K562 (cell line): Measurements from ENCODE around the gene BORCS8. TPM values are rescaled to one million over a fixed set of nuclear protein-coding genes. Genes with fewer than 3 reads are reported as not detected.
A peak's percentile ranks its signal among the peaks of the same experiment; 100 is the strongest.

Source experiments
- ATF1 ChIP-seq, 2 experiments: fragments of 450-650 bp in 1 of 2; IDR thresholded peaks; 2 replicates each; pipeline ENCODE4 v1.6.1; 2016; ENCODE audit warnings: missing compliant biosample characterization in 1 of 2, missing genetic modification characterization in 1 of 2
- BRD9 ChIP-seq: fragments of 450-650 bp; IDR thresholded peaks from 2 replicates; pipeline ENCODE4 v1.6.1; 2018; ENCODE audit warnings: low read depth; ENCODE audit not compliant: partially characterized antibody
- CBFA2T3 ChIP-seq: fragments of 450-650 bp; IDR thresholded peaks from 2 replicates; pipeline ENCODE4 v1.6.1; 2017
- CC2D1A ChIP-seq: fragments of 450-650 bp; IDR thresholded peaks from 2 replicates; pipeline ENCODE4 v1.6.1; 2017; ENCODE audit warnings: mild to moderate bottlenecking
- CXXC5 ChIP-seq: fragments of 250-450 bp; sonication (Bioruptor Pico); IDR thresholded peaks from 2 replicates; pipeline ENCODE4 v1.8.0; 2022; ENCODE audit warnings: inconsistent platforms, mild to moderate bottlenecking, moderate library complexity
- ELF4 ChIP-seq: fragments of 450-650 bp; formaldehyde crosslinking; IDR thresholded peaks from 2 replicates; pipeline ENCODE4 v1.4.0; 2022; ENCODE audit warnings: missing genetic modification characterization
- FOXM1 ChIP-seq, 2 experiments: fragments of 450-650 bp in 1 of 2; sonication (generic) in 1 of 2; formaldehyde crosslinking in 1 of 2; IDR thresholded peaks; 2 replicates each; pipeline versions ENCODE4 v1.6.1 to v1.9.0; 2017 to 2022; ENCODE audit warnings: low read depth in 2 of 2, mild to moderate bottlenecking in 2 of 2, missing genetic modification reagents in 1 of 2, moderate library complexity in 1 of 2
- GABPA ChIP-seq: fragments of 200-800 bp; sonication (Bioruptor generic); conservative IDR thresholded peaks from 2 replicates; pipeline ENCODE4 v1.6.1; 2016; ENCODE audit warnings: low read depth, missing genetic modification characterization, missing compliant biosample characterization
- HNRNPH1 ChIP-seq: fragments of 200-400 bp; formaldehyde crosslinking; optimal IDR thresholded peaks from 2 replicates; pipeline ENCODE3; 2017; ENCODE audit warnings: low read depth, mild to moderate bottlenecking, low read length, moderate library complexity
- KLF6 ChIP-seq: fragments of 250-450 bp; sonication (Bioruptor Pico); IDR thresholded peaks from 2 replicates; pipeline ENCODE4 v1.4.0; 2020; ENCODE audit warnings: mild to moderate bottlenecking, moderate library complexity, borderline replicate concordance
- NFXL1 ChIP-seq: fragments of 450-650 bp; formaldehyde crosslinking; IDR thresholded peaks from 2 replicates; pipeline ENCODE4 v1.4.0; 2021; ENCODE audit warnings: mild to moderate bottlenecking
- RBM14 ChIP-seq: fragments of 200-400 bp; formaldehyde crosslinking; IDR thresholded peaks from 2 replicates; pipeline ENCODE4 v1.6.1; 2018; ENCODE audit warnings: low read depth, mild to moderate bottlenecking, low read length, moderate library complexity, borderline replicate concordance; ENCODE audit not compliant: insufficient read depth
- TEAD4 ChIP-seq, 2 experiments: sonication (generic) in 1 of 2; formaldehyde crosslinking in 1 of 2; IDR thresholded peaks; 2 replicates each; pipeline versions ENCODE4 v1.6.1 to v1.8.0; 2012 to 2022; ENCODE audit warnings: borderline replicate concordance in 1 of 2, inconsistent platforms in 1 of 2, low read length in 1 of 2, mild to moderate bottlenecking in 1 of 2, missing genetic modification reagents in 1 of 2
- ZNF324 ChIP-seq: fragments of 250-450 bp; sonication (Bioruptor Pico); IDR thresholded peaks from 2 replicates; pipeline ENCODE4 v1.4.0; 2020; ENCODE audit warnings: mild to moderate bottlenecking
- ZNF76 ChIP-seq: fragments of 250-450 bp; sonication (Bioruptor Pico); IDR thresholded peaks from 2 replicates; pipeline ENCODE4 v1.4.0; 2020; ENCODE audit warnings: mild to moderate bottlenecking, moderate library complexity, borderline replicate concordance
- polyA plus RNA-seq, 8 experiments: library from polyadenylated mRNA; depleted of rRNA in 4 of 8; stranded (reverse) in 5 of 8; unstranded in 3 of 8; fragments of >200 nt; fragmentation: Nextera tagmentation in 2 of 8; fragmentation: Illumina TruSeq in 1 of 8; extraction: Ambion mirVana in 2 of 8; extraction: Trizol in 1 of 8; gene quantifications; 2 replicates each; pipeline versions ENCODE4 v1.2.1 to v1.2.3, GENCODE V29; 2011 to 2014; ENCODE audit warnings: inconsistent platforms in 1 of 8, missing spikeins in 1 of 8
- total RNA-seq, 7 experiments: library from RNA; depleted of rRNA in 6 of 7; stranded (reverse); fragments of >200 nt in 6 of 7; fragmentation: Illumina TruSeq in 2 of 7; extraction: Trizol in 2 of 7; gene quantifications; 2 replicates each; pipeline versions ENCODE4 v1.2.1 to v1.2.3, GENCODE V29; 2011 to 2021; ENCODE audit warnings: low replicate concordance in 1 of 7
- TF ChIP-seq, protein P1 (sequence below): fragments of 450-650 bp; IDR thresholded peaks from 2 replicates; pipeline ENCODE4 v1.6.1; 2016; ENCODE audit warnings: low read depth
- TF ChIP-seq, protein P2 (sequence below): fragments of 450-650 bp; IDR thresholded peaks from 2 replicates; pipeline ENCODE4 v1.7.0; 2016; ENCODE audit warnings: borderline replicate concordance
- TF ChIP-seq, protein P3 (sequence below): sonication (generic); formaldehyde crosslinking; IDR thresholded peaks from 2 replicates; pipeline ENCODE4 v1.8.0; 2022; ENCODE audit warnings: mild to moderate bottlenecking, missing genetic modification reagents

The BORCS8 gene
- total and polyA plus RNA-seq, 9 of the 15 experiments (the other 6 are each of a cell fraction or from before 2014, with no cell fraction given) = 4.6 to 33.6 (median 16.3) TPM

DNA sequence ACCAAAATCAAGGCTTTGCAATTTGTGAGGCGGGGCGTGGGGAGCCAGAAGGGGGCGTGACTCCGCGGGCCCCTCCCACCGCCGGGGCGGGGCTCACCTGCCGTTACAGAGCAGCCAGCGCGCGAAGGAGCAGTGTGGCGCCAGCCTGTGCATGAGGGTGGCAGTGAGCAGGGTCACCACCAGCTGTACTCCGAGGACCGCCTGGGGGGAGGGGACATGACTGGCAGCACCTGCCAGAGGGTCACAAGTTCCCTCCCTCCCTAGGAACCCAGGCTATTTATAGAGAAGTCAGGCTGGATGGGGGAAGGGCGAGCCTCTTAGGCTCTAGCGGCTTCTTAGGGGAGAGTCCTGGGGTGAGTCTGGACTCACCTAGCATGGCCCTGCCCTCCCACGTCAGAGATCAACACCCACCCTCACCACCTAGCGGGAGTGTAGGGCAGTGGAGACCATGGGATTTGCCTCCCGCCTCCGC is 57.2 kb downstream of the BORCS8 start (continued):
- TF ChIP-seq, protein P1, sequence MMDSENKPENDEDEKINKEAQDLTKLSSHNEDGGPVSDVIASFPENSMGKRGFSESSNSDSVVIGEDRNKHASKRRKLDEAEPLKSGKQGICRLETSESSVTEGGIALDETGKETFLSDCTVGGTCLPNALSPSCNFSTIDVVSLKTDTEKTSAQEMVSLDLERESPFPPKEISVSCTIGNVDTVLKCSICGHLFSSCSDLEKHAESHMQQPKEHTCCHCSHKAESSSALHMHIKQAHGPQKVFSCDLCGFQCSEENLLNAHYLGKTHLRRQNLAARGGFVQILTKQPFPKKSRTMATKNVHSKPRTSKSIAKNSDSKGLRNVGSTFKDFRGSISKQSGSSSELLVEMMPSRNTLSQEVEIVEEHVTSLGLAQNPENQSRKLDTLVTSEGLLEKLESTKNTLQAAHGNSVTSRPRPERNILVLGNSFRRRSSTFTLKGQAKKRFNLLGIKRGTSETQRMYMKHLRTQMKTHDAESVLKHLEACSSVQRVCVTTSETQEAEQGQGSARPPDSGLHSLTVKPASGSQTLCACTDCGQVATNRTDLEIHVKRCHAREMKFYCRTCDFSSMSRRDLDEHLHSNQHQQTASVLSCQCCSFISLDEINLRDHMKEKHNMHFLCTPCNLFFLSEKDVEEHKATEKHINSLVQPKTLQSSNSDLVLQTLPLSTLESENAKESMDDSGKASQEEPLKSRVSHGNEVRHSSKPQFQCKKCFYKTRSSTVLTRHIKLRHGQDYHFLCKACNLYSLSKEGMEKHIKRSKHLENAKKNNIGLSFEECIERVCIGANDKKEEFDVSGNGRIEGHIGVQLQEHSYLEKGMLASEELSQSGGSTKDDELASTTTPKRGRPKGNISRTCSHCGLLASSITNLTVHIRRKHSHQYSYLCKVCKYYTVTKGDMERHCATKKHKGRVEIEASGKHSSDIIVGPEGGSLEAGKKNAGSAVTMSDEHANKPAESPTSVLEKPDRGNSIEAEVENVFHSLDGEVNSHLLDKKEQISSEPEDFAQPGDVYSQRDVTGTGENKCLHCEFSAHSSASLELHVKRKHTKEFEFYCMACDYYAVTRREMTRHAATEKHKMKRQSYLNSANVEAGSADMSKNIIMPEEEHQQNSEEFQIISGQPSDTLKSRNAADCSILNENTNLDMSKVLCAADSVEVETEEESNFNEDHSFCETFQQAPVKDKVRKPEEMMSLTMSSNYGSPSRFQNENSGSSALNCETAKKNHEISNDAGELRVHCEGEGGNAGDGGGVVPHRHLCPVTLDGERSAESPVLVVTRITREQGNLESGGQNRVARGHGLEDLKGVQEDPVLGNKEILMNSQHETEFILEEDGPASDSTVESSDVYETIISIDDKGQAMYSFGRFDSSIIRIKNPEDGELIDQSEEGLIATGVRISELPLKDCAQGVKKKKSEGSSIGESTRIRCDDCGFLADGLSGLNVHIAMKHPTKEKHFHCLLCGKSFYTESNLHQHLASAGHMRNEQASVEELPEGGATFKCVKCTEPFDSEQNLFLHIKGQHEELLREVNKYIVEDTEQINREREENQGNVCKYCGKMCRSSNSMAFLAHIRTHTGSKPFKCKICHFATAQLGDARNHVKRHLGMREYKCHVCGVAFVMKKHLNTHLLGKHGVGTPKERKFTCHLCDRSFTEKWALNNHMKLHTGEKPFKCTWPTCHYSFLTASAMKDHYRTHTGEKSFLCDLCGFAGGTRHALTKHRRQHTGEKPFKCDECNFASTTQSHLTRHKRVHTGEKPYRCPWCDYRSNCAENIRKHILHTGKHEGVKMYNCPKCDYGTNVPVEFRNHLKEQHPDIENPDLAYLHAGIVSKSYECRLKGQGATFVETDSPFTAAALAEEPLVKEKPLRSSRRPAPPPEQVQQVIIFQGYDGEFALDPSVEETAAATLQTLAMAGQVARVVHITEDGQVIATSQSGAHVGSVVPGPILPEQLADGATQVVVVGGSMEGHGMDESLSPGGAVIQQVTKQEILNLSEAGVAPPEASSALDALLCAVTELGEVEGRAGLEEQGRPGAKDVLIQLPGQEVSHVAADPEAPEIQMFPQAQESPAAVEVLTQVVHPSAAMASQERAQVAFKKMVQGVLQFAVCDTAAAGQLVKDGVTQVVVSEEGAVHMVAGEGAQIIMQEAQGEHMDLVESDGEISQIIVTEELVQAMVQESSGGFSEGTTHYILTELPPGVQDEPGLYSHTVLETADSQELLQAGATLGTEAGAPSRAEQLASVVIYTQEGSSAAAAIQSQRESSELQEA = no peak
- TF ChIP-seq GABPA (no peak), CC2D1A (no peak), KLF6 (CRISPR knock-in tag) (no peak), ZNF324 (CRISPR knock-in tag) (no peak), FOXM1 (IDR thresholded peaks at IDR 0.05; ENCODE audit: low read depth) (no peak), FOXM1 (CRISPR knock-in tag; IDR thresholded peaks at IDR 0.05; ENCODE audit: low read depth) (no peak), ATF1 (CRISPR knock-in tag; IDR thresholded peaks at IDR 0.05) (no peak), ATF1 (tag; IDR thresholded peaks at IDR 0.05) (peak; percentile 84), CXXC5 (peak; percentile 54), NFXL1 (CRISPR knock-in tag) (no peak), ZNF76 (CRISPR knock-in tag) (no peak), TEAD4 (IDR thresholded peaks at IDR 0.05; ENCODE audit: low read length) (0 out of 2 replicates have a peak, but pooled peaks have one; percentile 17), TEAD4 (CRISPR knock-in tag; IDR thresholded peaks at IDR 0.05; ENCODE audit: borderline replicate concordance) (no peak), HNRNPH1 (no peak), CBFA2T3 (peak; percentile 31; the same call in 1 of the 2 replicates), ELF4 (CRISPR knock-in tag) (no peak), RBM14 (no peak), BRD9 (no peak)
- TF ChIP-seq, protein P2, sequence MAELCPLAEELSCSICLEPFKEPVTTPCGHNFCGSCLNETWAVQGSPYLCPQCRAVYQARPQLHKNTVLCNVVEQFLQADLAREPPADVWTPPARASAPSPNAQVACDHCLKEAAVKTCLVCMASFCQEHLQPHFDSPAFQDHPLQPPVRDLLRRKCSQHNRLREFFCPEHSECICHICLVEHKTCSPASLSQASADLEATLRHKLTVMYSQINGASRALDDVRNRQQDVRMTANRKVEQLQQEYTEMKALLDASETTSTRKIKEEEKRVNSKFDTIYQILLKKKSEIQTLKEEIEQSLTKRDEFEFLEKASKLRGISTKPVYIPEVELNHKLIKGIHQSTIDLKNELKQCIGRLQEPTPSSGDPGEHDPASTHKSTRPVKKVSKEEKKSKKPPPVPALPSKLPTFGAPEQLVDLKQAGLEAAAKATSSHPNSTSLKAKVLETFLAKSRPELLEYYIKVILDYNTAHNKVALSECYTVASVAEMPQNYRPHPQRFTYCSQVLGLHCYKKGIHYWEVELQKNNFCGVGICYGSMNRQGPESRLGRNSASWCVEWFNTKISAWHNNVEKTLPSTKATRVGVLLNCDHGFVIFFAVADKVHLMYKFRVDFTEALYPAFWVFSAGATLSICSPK = no peak
- TF ChIP-seq, protein P3, sequence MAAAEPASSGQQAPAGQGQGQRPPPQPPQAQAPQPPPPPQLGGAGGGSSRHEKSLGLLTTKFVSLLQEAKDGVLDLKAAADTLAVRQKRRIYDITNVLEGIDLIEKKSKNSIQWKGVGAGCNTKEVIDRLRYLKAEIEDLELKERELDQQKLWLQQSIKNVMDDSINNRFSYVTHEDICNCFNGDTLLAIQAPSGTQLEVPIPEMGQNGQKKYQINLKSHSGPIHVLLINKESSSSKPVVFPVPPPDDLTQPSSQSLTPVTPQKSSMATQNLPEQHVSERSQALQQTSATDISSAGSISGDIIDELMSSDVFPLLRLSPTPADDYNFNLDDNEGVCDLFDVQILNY (CRISPR knock-in tag) = no peak
